Neuron (in vitro differentiated cells): Measurements from ENCODE around the gene ANO4.
"Not testable (repeated sequence)": the region's sequence is repeated elsewhere in the genome, so short reads cannot be mapped to it uniquely, and the experiment has no call there.

Source experiments
- H2AFZ ChIP-seq: one replicate; pipeline ENCODE4 v1.6.1; 2013; ENCODE audit warnings: low read depth, mild to moderate bottlenecking, inconsistent platforms, low read length, moderate library complexity
- H3K27me3 ChIP-seq: one replicate; pipeline ENCODE4 v1.6.1; 2013; ENCODE audit warnings: low read length; ENCODE audit not compliant: insufficient read depth
- H3K36me3 ChIP-seq: one replicate; pipeline ENCODE4 v1.6.1; 2013; ENCODE audit warnings: low read length; ENCODE audit not compliant: insufficient read depth
- H3K4me1 ChIP-seq: one replicate; pipeline ENCODE4 v1.6.1; 2013; ENCODE audit warnings: low read length; ENCODE audit not compliant: insufficient read depth
- H3K4me3 ChIP-seq: 2 replicates; pipeline ENCODE4 v1.5.1; 2013; ENCODE audit warnings: mild to moderate bottlenecking, low read length, moderate library complexity
- H3K9me3 ChIP-seq: one replicate; pipeline ENCODE4 v1.6.1; 2013; ENCODE audit warnings: low read length

ANO4 gene

DNA sequence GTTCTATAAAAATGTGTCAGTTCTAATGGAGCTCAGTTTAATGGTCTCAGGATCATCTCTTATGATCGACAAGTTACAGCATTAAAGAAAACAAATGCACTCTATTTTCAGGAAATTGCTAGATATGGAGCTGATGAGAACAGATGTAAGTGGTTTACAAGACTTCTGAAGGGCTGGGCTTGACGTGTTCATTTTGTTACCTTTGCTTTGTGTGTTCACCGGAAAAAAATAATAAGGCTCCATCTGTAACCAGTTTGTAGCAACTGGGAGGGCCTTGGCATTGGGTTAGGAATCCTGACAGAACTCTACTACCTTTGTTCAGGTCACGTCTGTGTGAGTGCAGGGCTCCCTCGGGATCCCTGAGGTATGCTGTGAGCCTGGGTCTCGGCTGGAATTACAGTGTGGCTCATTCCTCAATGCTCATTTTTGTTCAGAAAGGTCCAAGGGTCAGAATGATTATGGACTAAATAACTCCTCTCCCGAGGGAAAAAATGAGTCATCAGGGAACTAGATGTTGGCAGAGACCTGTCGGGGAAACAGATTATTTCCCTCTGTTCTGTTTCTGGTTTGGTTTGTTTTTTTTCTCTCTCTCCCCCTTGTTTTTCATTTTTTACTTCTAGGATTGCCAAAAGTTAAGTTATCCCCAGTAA, 257.4 kb downstream of the ANO4 start:
- H2AFZ ChIP-seq, result no peak overlapping the region
- H3K36me3 ChIP-seq, result no peaks in the 10 kb centered on the region
- no peak overlapping the region for H3K4me3 ChIP-seq
- H3K9me3 ChIP-seq, result no peaks in the 10 kb centered on the region
- H3K4me1 ChIP-seq, result no peaks in the 10 kb centered on the region
- no peaks in the 10 kb centered on the region for H3K27me3 ChIP-seq

- no peaks in the 10 kb centered on the region for H3K4me1 ChIP-seq
- H3K27me3 ChIP-seq, result no peaks in the 10 kb centered on the region
- H3K9me3 ChIP-seq, result no peaks in the 10 kb centered on the region
- H3K4me3 ChIP-seq, result no peak overlapping the region
- no peaks in the 10 kb centered on the region for H3K36me3 ChIP-seq
- no peak overlapping the region for H2AFZ ChIP-seq
Measured at GRCh38 chr12:101053203-101053602, 258.6 kb downstream of the ANO4 start.

DNA sequence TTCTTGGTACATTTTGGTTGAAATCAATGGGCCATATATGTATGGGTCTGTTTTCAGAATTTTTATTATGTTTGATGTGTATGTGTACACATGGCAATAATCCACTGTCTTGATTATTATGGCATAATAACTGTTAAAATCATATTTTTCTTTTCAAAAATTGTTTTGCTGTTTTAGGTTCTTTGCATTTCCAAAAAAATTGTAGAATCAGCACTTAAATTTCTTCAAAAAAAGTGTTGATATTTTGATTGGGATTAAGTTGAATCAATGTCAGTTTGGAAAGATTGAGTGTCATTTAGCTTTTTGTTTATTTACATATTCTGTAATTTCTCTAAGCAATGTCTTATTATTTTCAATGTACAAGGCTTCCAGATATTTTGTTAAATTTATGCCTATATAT, 261.4 kb downstream of the ANO4 start:
- H3K27me3 ChIP-seq, result no peaks in the 10 kb centered on the region
- no peaks in the 10 kb centered on the region for H3K36me3 ChIP-seq
- no peaks in the 10 kb centered on the region for H3K9me3 ChIP-seq
- no peak overlapping the region for H3K4me3 ChIP-seq
- H3K4me1 ChIP-seq, result no peaks in the 10 kb centered on the region
- H2AFZ ChIP-seq, result no peak overlapping the region

GRCh38 chr12:101062508-101062907, 267.9 kb downstream of the ANO4 start:
- not testable (repeated sequence) for H3K4me3 ChIP-seq, H3K36me3 ChIP-seq, H3K9me3 ChIP-seq, H3K4me1 ChIP-seq, H2AFZ ChIP-seq, H3K27me3 ChIP-seq

DNA sequence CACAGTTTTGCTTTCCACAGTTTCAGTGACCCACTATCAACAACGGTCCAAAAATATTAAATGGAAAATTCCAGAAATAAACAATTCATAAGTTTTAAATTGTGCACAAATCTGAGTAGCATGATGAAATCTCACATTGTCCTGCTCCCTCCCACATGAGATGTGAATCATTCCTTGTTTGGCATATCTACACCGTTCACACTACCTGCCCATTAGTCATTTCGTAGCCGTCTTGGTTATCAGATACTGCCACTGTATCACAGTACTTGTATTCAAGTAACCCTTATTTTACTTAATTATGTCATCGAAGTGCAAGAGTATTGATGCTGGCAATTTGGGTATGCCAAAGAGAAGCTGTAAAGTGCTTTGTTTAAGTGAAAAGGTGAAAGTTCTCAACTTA, 270.1 kb downstream of the ANO4 start:
- no peaks in the 10 kb centered on the region for H3K9me3 ChIP-seq
- H2AFZ ChIP-seq, result no peak overlapping the region

DNA sequence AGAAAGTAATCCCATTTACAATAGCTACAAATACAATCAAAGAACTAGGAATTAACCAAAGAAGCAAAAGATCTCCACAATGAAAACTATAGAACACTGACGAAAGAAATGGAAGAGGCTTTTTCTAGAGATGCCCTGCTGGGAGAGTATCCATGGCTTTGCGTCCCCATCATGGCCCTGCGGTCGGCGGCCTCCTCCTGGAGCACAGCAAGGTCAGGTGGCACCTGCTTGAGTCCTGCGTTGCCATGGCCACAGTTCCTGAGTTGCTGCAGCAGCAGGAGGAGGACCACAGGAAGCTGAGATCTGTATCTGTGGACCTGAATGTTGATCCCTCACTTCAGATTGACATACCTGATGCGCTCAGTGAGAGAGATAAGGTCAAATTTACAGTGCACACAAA, 271.9 kb downstream of the ANO4 start:
- H3K27me3 ChIP-seq, result no peaks in the 10 kb centered on the region
- no peak overlapping the region for H3K4me3 ChIP-seq
- no peaks in the 10 kb centered on the region for H3K36me3 ChIP-seq
- no peaks in the 10 kb centered on the region for H3K4me1 ChIP-seq
- H2AFZ ChIP-seq, result no peak overlapping the region
- no peaks in the 10 kb centered on the region for H3K9me3 ChIP-seq

More for the DNA sequence above, 270.1 kb downstream of the ANO4 start:
- Histone ChIP-seq H3K4me3 (no peak overlapping the region), H3K4me1 (no peaks in the 10 kb centered on the region), H3K27me3 (no peaks in the 10 kb centered on the region), H3K36me3 (no peaks in the 10 kb centered on the region)

- H3K27me3 ChIP-seq, result no peaks in the 10 kb centered on the region
- H3K4me3 ChIP-seq, result no peak overlapping the region
- no peaks in the 10 kb centered on the region for H3K4me1 ChIP-seq
- no peaks in the 10 kb centered on the region for H3K36me3 ChIP-seq
- no peak overlapping the region for H2AFZ ChIP-seq
- H3K9me3 ChIP-seq, result no peaks in the 10 kb centered on the region
Measured at GRCh38 chr12:101068402-101068801, 273.8 kb downstream of the ANO4 start.

GRCh38 chr12:101068836-101069235, 274.3 kb downstream of the ANO4 start:
- H3K9me3 ChIP-seq, result no peaks in the 10 kb centered on the region
- H3K4me3 ChIP-seq, result no peak overlapping the region
- H3K27me3 ChIP-seq, result no peaks in the 10 kb centered on the region
- H3K4me1 ChIP-seq, result no peaks in the 10 kb centered on the region
- H3K36me3 ChIP-seq, result no peaks in the 10 kb centered on the region
- no peak overlapping the region for H2AFZ ChIP-seq

- no peaks in the 10 kb centered on the region for H3K9me3 ChIP-seq
- H3K4me1 ChIP-seq, result no peaks in the 10 kb centered on the region
- no peaks in the 10 kb centered on the region for H3K27me3 ChIP-seq
- no peaks in the 10 kb centered on the region for H3K36me3 ChIP-seq
- no peak overlapping the region for H3K4me3 ChIP-seq
- H2AFZ ChIP-seq, result no peak overlapping the region
Measured at GRCh38 chr12:101074940-101075680, 280.5 kb downstream of the ANO4 start.

GRCh38 chr12:101076921-101077320, 282.3 kb downstream of the ANO4 start:
- H3K4me3 ChIP-seq, result no peak overlapping the region
- H3K4me1 ChIP-seq, result no peaks in the 10 kb centered on the region
- no peaks in the 10 kb centered on the region for H3K27me3 ChIP-seq
- no peaks in the 10 kb centered on the region for H3K9me3 ChIP-seq
- H2AFZ ChIP-seq, result no peak overlapping the region
- H3K36me3 ChIP-seq, result no peaks in the 10 kb centered on the region

- Histone ChIP-seq H2AFZ (no peak overlapping the region), H3K4me1 (no peaks in the 10 kb centered on the region), H3K27me3 (no peaks in the 10 kb centered on the region), H3K9me3 (no peaks in the 10 kb centered on the region), H3K4me3 (no peak overlapping the region), H3K36me3 (no peaks in the 10 kb centered on the region)
Measured at GRCh38 chr12:101077791-101078528, 283.4 kb downstream of the ANO4 start.

GRCh38 chr12:101078536-101079285, 284.1 kb downstream of the ANO4 start:
- Histone ChIP-seq H3K9me3 (no peaks in the 10 kb centered on the region), H3K4me1 (no peaks in the 10 kb centered on the region), H3K4me3 (no peak overlapping the region), H2AFZ (no peak overlapping the region), H3K36me3 (no peaks in the 10 kb centered on the region), H3K27me3 (no peaks in the 10 kb centered on the region)

DNA sequence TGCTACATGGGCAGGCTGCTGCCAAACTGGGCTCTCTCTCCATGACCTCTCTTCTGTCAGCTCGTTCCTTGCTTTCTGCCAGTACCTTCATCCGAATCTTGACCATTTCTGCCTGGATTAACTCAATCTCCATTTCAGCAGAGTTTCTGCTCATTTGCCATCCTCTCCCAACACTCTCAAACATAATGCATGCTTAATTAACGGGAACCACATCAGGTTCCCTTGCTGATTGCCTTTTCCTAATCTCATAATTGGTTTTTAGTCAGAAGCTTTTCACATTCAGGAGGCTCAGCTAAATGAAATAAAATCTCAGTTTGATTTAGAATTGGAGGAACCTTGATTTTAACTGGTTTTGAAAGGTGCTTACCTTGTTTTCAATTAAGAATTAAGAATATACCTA, 288.1 kb downstream of the ANO4 start:
- no peak overlapping the region for H3K4me3 ChIP-seq
- H2AFZ ChIP-seq, result no peak overlapping the region
- peaks cover 2% of the 10 kb centered on the region for H3K4me1 ChIP-seq
- no peaks in the 10 kb centered on the region for H3K27me3 ChIP-seq
- H3K36me3 ChIP-seq, result no peaks in the 10 kb centered on the region
- no peaks in the 10 kb centered on the region for H3K9me3 ChIP-seq
